Measurements from ENCODE around the gene PRKRA. TPM values are rescaled to one million over a fixed set of nuclear protein-coding genes. Genes with fewer than 3 reads are reported as not detected.

The PRKRA gene
- total and polyA plus RNA-seq, 9 of the 15 experiments (the other 6 are each of a cell fraction or from before 2014, with no cell fraction given): 14.1 to 78.1 (median 52.3) TPM

DNA sequence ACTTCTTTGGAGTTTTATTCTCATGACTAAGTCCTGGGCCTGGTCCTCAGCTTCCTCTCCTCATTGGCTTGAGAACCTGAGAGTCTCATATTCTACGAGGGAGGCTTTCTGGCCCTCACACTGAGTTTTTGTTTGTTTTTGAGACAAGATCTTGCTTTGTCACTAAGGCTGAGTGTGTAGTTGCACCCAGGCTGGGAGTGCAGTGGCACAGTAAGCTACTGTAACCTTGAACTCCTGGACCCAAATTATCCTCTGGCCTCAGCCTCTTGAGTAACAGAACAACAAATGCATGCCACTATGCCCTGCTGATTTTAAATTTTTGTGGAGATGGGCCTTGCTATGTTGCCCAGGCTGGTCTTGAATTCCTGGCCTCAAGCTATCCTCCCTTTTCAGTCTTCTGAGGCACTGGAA is 22.6 kb downstream of the PRKRA start (continued):
- TF ChIP-seq TCF3 (CRISPR knock-in tag; IDR thresholded peaks at IDR 0.05) (no peak), ESRRB (CRISPR knock-in tag; IDR thresholded peaks at IDR 0.05; ENCODE audit: borderline replicate concordance) (no peak), ZNF778 (CRISPR knock-in tag; IDR thresholded peaks at IDR 0.05) (no peak), KAT8 (IDR thresholded peaks at IDR 0.05; ENCODE audit: low read depth) (no peak), PHB (CRISPR knock-in tag; IDR thresholded peaks at IDR 0.05) (no peak), ELF1 (tag; IDR thresholded peaks at IDR 0.05) (no peak), JUN (IDR thresholded peaks at IDR 0.05; ENCODE audit: borderline replicate concordance, low read depth, low read length) (no peak), JUN (CRISPR knock-in tag; IDR thresholded peaks at IDR 0.05; ENCODE audit: borderline replicate concordance) (no peak), YBX1 (IDR thresholded peaks at IDR 0.05) (no peak), FOS (IDR thresholded peaks at IDR 0.05; ENCODE audit: extremely low read depth, insufficient read length) (no peak), POLR2B (IDR thresholded peaks at IDR 0.05; ENCODE audit: low read depth, partially characterized antibody) (no peak)
- TF ChIP-seq, protein P1, sequence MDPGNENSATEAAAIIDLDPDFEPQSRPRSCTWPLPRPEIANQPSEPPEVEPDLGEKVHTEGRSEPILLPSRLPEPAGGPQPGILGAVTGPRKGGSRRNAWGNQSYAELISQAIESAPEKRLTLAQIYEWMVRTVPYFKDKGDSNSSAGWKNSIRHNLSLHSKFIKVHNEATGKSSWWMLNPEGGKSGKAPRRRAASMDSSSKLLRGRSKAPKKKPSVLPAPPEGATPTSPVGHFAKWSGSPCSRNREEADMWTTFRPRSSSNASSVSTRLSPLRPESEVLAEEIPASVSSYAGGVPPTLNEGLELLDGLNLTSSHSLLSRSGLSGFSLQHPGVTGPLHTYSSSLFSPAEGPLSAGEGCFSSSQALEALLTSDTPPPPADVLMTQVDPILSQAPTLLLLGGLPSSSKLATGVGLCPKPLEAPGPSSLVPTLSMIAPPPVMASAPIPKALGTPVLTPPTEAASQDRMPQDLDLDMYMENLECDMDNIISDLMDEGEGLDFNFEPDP (CRISPR knock-in tag; IDR thresholded peaks at IDR 0.05): no peak
- TF ChIP-seq, protein P2, sequence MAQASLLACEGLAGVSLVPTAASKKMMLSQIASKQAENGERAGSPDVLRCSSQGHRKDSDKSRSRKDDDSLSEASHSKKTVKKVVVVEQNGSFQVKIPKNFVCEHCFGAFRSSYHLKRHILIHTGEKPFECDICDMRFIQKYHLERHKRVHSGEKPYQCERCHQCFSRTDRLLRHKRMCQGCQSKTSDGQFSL (CRISPR knock-in tag; IDR thresholded peaks at IDR 0.05): no peak
- TF ChIP-seq, protein P2 (tag; IDR thresholded peaks at IDR 0.05): no peak
- TF ChIP-seq, protein P3, sequence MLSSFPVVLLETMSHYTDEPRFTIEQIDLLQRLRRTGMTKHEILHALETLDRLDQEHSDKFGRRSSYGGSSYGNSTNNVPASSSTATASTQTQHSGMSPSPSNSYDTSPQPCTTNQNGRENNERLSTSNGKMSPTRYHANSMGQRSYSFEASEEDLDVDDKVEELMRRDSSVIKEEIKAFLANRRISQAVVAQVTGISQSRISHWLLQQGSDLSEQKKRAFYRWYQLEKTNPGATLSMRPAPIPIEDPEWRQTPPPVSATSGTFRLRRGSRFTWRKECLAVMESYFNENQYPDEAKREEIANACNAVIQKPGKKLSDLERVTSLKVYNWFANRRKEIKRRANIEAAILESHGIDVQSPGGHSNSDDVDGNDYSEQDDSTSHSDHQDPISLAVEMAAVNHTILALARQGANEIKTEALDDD (IDR thresholded peaks at IDR 0.05): peak; percentile 61; the same call in 1 of the 2 replicates
- TF ChIP-seq, protein P4, sequence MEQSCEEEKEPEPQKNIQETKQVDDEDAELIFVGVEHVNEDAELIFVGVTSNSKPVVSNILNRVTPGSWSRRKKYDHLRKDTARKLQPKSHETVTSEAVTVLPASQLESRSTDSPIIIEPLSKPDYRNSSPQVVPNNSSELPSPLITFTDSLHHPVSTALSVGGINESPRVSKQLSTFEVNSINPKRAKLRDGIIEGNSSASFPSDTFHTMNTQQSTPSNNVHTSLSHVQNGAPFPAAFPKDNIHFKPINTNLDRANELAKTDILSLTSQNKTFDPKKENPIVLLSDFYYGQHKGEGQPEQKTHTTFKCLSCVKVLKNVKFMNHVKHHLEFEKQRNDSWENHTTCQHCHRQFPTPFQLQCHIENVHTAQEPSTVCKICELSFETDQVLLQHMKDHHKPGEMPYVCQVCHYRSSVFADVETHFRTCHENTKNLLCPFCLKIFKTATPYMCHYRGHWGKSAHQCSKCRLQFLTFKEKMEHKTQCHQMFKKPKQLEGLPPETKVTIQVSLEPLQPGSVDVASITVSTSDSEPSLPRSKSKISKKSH (CRISPR knock-in tag; IDR thresholded peaks at IDR 0.05): no peak
- TF ChIP-seq, protein P5, sequence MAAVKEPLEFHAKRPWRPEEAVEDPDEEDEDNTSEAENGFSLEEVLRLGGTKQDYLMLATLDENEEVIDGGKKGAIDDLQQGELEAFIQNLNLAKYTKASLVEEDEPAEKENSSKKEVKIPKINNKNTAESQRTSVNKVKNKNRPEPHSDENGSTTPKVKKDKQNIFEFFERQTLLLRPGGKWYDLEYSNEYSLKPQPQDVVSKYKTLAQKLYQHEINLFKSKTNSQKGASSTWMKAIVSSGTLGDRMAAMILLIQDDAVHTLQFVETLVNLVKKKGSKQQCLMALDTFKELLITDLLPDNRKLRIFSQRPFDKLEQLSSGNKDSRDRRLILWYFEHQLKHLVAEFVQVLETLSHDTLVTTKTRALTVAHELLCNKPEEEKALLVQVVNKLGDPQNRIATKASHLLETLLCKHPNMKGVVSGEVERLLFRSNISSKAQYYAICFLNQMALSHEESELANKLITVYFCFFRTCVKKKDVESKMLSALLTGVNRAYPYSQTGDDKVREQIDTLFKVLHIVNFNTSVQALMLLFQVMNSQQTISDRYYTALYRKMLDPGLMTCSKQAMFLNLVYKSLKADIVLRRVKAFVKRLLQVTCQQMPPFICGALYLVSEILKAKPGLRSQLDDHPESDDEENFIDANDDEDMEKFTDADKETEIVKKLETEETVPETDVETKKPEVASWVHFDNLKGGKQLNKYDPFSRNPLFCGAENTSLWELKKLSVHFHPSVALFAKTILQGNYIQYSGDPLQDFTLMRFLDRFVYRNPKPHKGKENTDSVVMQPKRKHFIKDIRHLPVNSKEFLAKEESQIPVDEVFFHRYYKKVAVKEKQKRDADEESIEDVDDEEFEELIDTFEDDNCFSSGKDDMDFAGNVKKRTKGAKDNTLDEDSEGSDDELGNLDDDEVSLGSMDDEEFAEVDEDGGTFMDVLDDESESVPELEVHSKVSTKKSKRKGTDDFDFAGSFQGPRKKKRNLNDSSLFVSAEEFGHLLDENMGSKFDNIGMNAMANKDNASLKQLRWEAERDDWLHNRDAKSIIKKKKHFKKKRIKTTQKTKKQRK (IDR thresholded peaks at IDR 0.05; ENCODE audit: borderline replicate concordance, low read depth, low read length): no peak

Measured in K562 (cell line).